IMR-90 (cell line): ENCODE results near the gene SIK1. TPM values are rescaled to one million over a fixed set of nuclear protein-coding genes. Genes with fewer than 3 reads are reported as not detected.

Source experiments
- ATAC-seq: fragments of 200-7000 bp; cut with Tn5 transposase; 2 replicates; pipeline ENCODE4 v1.9.1; 2020; ENCODE audit warnings: low read depth, mild to moderate bottlenecking, moderate library complexity
- BruUV-seq: library from RNA; stranded (reverse); fragments of 400-500 nt; replicated peaks from 2 replicates; lab custom pipeline; 2021; lab: Mats Ljungman, UMichigan
- CTCF ChIA-PET: fragments of 300-600 bp; formaldehyde crosslinking; extraction: SDS; loops from one replicate; lab custom pipeline; 2021; ENCODE audit warnings: antibody characterized with exemption; lab: Yijun Ruan, JAX
- POLR2A ChIA-PET: fragments of 300-600 bp; sonication (Branson Sonifier 250); formaldehyde crosslinking; loops from one replicate; lab custom pipeline; 2022; ENCODE audit warnings: antibody characterized with exemption; ENCODE audit not compliant: unreplicated experiment; lab: Charles Lee
- DNase-seq: peaks from one replicate; pipeline ENCODE4 v3.0.0; 2013
- H2AFZ ChIP-seq: replicated peaks from 2 replicates; pipeline ENCODE3; 2013; ENCODE audit warnings: low read length, mild to moderate bottlenecking; ENCODE audit not compliant: poor library complexity
- H2AK5ac ChIP-seq: 2 replicates; pipeline ENCODE4 v1.6.1; 2013; ENCODE audit warnings: low read depth, low read length, inconsistent platforms
- H2AK9ac ChIP-seq: replicated peaks from 2 replicates; pipeline ENCODE3; 2013; ENCODE audit warnings: mild to moderate bottlenecking, low read depth, low read length, moderate library complexity; ENCODE audit not compliant: poor library complexity
- H2BK120ac ChIP-seq: 2 replicates; pipeline ENCODE4 v1.6.1; 2013; ENCODE audit warnings: low read depth, low read length, inconsistent platforms
- H2BK15ac ChIP-seq: 3 replicates; pipeline ENCODE4 v1.6.1; 2013; ENCODE audit warnings: low read depth, low read length, inconsistent platforms
- H2BK20ac ChIP-seq: 2 replicates; pipeline ENCODE4 v1.6.1; 2013; ENCODE audit warnings: low read depth, mild to moderate bottlenecking, inconsistent platforms, low read length, moderate library complexity
- H2BK5ac ChIP-seq: 2 replicates; pipeline ENCODE4 v1.6.1; 2013; ENCODE audit warnings: mild to moderate bottlenecking, low read depth, low read length, inconsistent platforms; ENCODE audit not compliant: poor library complexity, severe bottlenecking
- H3K14ac ChIP-seq: replicated peaks from 2 replicates; pipeline ENCODE4 v1.6.1; 2013; ENCODE audit warnings: low read depth, low read length, inconsistent platforms
- H3K18ac ChIP-seq: 2 replicates; pipeline ENCODE4 v1.6.1; 2013; ENCODE audit warnings: low read depth, low read length, control low read depth
- H3K23ac ChIP-seq: 2 replicates; pipeline ENCODE4 v1.6.1; 2013; ENCODE audit warnings: low read depth, low read length, inconsistent platforms
- H3K27ac ChIP-seq: 2 replicates; pipeline ENCODE4 v1.5.1; 2013; ENCODE audit warnings: mild to moderate bottlenecking, control low read depth, low read length; ENCODE audit not compliant: insufficient read depth
- H3K27me3 ChIP-seq: 2 replicates; pipeline ENCODE4 v1.6.1; 2013; ENCODE audit warnings: low read length; ENCODE audit not compliant: control insufficient read depth, insufficient read depth
- H3K36me3 ChIP-seq: 2 replicates; pipeline ENCODE4 v1.6.1; 2013; ENCODE audit warnings: low read length, mixed read lengths; ENCODE audit not compliant: control insufficient read depth, insufficient read depth
- H3K4ac ChIP-seq: 2 replicates; pipeline ENCODE4 v1.6.1; 2013; ENCODE audit warnings: low read depth, low read length, inconsistent platforms
- H3K4me1 ChIP-seq: 2 replicates; pipeline ENCODE4 v1.6.1; 2013; ENCODE audit warnings: low read length, mixed read lengths; ENCODE audit not compliant: control insufficient read depth, insufficient read depth
- H3K4me2 ChIP-seq: 2 replicates; pipeline ENCODE4 v1.6.1; 2013; ENCODE audit warnings: low read depth, mild to moderate bottlenecking, control low read depth, low read length, moderate library complexity
- H3K4me3 ChIP-seq: 2 replicates; pipeline ENCODE4 v1.5.1; 2013; ENCODE audit warnings: low read depth, mild to moderate bottlenecking, control low read depth, low read length, moderate library complexity; ENCODE audit not compliant: insufficient read depth
- H3K56ac ChIP-seq: 2 replicates; pipeline ENCODE4 v1.6.1; 2013; ENCODE audit warnings: low read length, inconsistent platforms; ENCODE audit not compliant: insufficient read depth; ENCODE audit errors: extremely low read depth
- H3K79me1 ChIP-seq, 2 experiments: 2 replicates each; pipeline ENCODE4 v1.6.1; 2013; ENCODE audit warnings: low read length in 2 of 2, inconsistent platforms in 1 of 2, low read depth in 1 of 2
- H3K9ac ChIP-seq: 2 replicates; pipeline ENCODE4 v1.6.1; 2013; ENCODE audit warnings: low read depth, low read length, control low read depth
- H3K9me1 ChIP-seq: 2 replicates; pipeline ENCODE4 v1.6.1; 2013; ENCODE audit warnings: low read length, inconsistent platforms; ENCODE audit not compliant: insufficient read depth
- H3K9me3 ChIP-seq: 2 replicates; pipeline ENCODE4 v1.6.1; 2013; ENCODE audit warnings: low read length; ENCODE audit not compliant: control insufficient read depth, insufficient read depth
- H4K20me1 ChIP-seq: 2 replicates; pipeline ENCODE4 v1.6.1; 2013; ENCODE audit warnings: low read length, inconsistent platforms; ENCODE audit not compliant: insufficient read depth
- H4K5ac ChIP-seq: 2 replicates; pipeline ENCODE4 v1.6.1; 2013; ENCODE audit warnings: mild to moderate bottlenecking, low read depth, low read length, control low read depth
- H4K8ac ChIP-seq, 2 experiments: 2 replicates each; pipeline ENCODE4 v1.6.1; 2013; ENCODE audit warnings: low read depth in 2 of 2, low read length in 2 of 2, control low read depth in 1 of 2, inconsistent platforms in 1 of 2
- H4K91ac ChIP-seq: 2 replicates; pipeline ENCODE4 v1.6.1; 2013; ENCODE audit warnings: low read depth, low read length, inconsistent platforms; ENCODE audit not compliant: insufficient read depth
- BHLHE40 ChIP-seq: fragments of 150-350 bp; IDR thresholded peaks from 2 replicates; pipeline ENCODE4 v1.6.1; 2016; ENCODE audit warnings: mild to moderate bottlenecking, low read depth, low read length
- ELK1 ChIP-seq: fragments of 150-350 bp; IDR thresholded peaks from 2 replicates; pipeline ENCODE4 v1.6.1; 2016; ENCODE audit warnings: low read depth, mild to moderate bottlenecking, low read length, moderate library complexity, borderline replicate concordance
- MAFK ChIP-seq: IDR thresholded peaks from 2 replicates; pipeline ENCODE4 v1.6.1; 2012; ENCODE audit warnings: low read depth, low read length, improper control_type of control experiment
- NFE2L2 ChIP-seq: fragments of 150-350 bp; IDR thresholded peaks from 2 replicates; pipeline ENCODE4 v1.6.1; 2016; ENCODE audit warnings: low read depth, mild to moderate bottlenecking, low read length
- POLR2A ChIP-seq: IDR thresholded peaks from 2 replicates; pipeline ENCODE4 v1.6.1; 2012; ENCODE audit warnings: mild to moderate bottlenecking, low read depth, low read length
- SMC3 ChIP-seq: fragments of 150-350 bp; IDR thresholded peaks from 2 replicates; pipeline ENCODE4 v1.6.1; 2016; ENCODE audit warnings: low read depth, mild to moderate bottlenecking, antibody characterized with exemption, low read length, moderate library complexity
- WGBS, 2 experiments: methylation state at CpG; one replicate each; pipeline versions ENCODE4 v1.1.5 to v1.1.7; 2013; ENCODE audit warnings: missing lambda C conversion rate in 2 of 2; ENCODE audit not compliant: insufficient read length in 1 of 2; ENCODE audit errors: extremely low coverage in 2 of 2; 5-methylcytosine and 5-hydroxymethylcytosine counted together
- dilution Hi-C: fragments of 300-500 bp; cut with HindIII; formaldehyde crosslinking; loops from one replicate; pipeline ENCODE4 v1.14.3; 2018; ENCODE audit warnings: low sequenced_read_pairs; ENCODE audit not compliant: unreplicated experiment
- in situ Hi-C: fragments of 300-500 bp; cut with MboI; formaldehyde crosslinking; loops from 3 replicates; pipeline ENCODE4 v1.14.3; 2019; ENCODE audit warnings: low sequenced_read_pairs, inconsistent platforms, mixed read lengths
- intact Hi-C: fragments of 100-400 bp; cut with micrococcal nuclease; formaldehyde crosslinking; loops from 2 replicates; pipeline ENCODE4 v1.10.0; 2022
- polyA plus RNA-seq, 3 experiments: library from polyadenylated mRNA; depleted of rRNA; stranded (reverse); fragments of >200 nt; gene quantifications; 2 replicates each; pipeline ENCODE4 v1.2.3, GENCODE V29; 2012; ENCODE audit warnings: low replicate concordance in 1 of 3
- total RNA-seq: library from RNA; depleted of rRNA; stranded (reverse); fragments of >200 nt; gene quantifications from 2 replicates; pipeline ENCODE4 v1.2.3, GENCODE V29; 2012

Gene SIK1
- total and polyA plus RNA-seq, 2 of the 4 experiments (the other 2 are of a cell fraction), result 0.54 to 1.9 TPM

GRCh38 chr21:43375006-43375836 lies 51.7 kb downstream of the SIK1 start:
- no peaks in the 10 kb centered on the region for H3K9me1 ChIP-seq
- no peak overlapping the region for H4K8ac ChIP-seq
- TF ChIP-seq POLR2A, result no peak
- no peak for TF ChIP-seq SMC3
- TF ChIP-seq BHLHE40, result no peak
- TF ChIP-seq NFE2L2, result no peak
- no peak for TF ChIP-seq MAFK
- no peak for TF ChIP-seq ELK1
- H2BK120ac ChIP-seq, result no peak overlapping the region
- 98% methylated on average over 10 of the region's 17 CpGs; no CpG with 5 or more reads in 1 of the 2 experiments for WGBS, 2 experiments
- peaks cover 4% of the 10 kb centered on the region; the same call in 1 of the 2 replicates for H3K27me3 ChIP-seq
- no peak overlapping the region for H2AK9ac ChIP-seq
- H2BK20ac ChIP-seq, result no peak overlapping the region
- H2AK5ac ChIP-seq, result no peak overlapping the region
- ATAC-seq (no peak), DNase-seq (no peak)
- no peak overlapping the region for H3K56ac ChIP-seq
- H2AFZ ChIP-seq, result no peak overlapping the region
- H4K5ac ChIP-seq, result no peak overlapping the region
- ChIA-PET POLR2A (no interaction called here), CTCF (no interaction called here)
- no peak overlapping the region for H3K14ac ChIP-seq
- no peak overlapping the region for H3K27ac ChIP-seq
- no TSS peak for BruUV-seq
- no peak overlapping the region for H3K4me2 ChIP-seq
- no peak overlapping the region for H4K91ac ChIP-seq
- no peaks in the 10 kb centered on the region for H3K79me1 ChIP-seq
- no peak overlapping the region for H3K23ac ChIP-seq
- H3K36me3 ChIP-seq, result no peaks in the 10 kb centered on the region
- H2BK15ac ChIP-seq, result no peak overlapping the region
- H3K4ac ChIP-seq, result no peak overlapping the region
- in situ Hi-C loops (no loop called here), intact Hi-C loops (no loop called here), dilution Hi-C loops (no loop called here)
- no peak overlapping the region for H3K9ac ChIP-seq
- no peaks in the 10 kb centered on the region for H3K9me3 ChIP-seq
- H3K4me1 ChIP-seq, result no peaks in the 10 kb centered on the region
- H4K20me1 ChIP-seq, result no peaks in the 10 kb centered on the region
- H3K4me3 ChIP-seq, result no peak overlapping the region
- H2BK5ac ChIP-seq, result no peak overlapping the region
- no peak overlapping the region for H3K18ac ChIP-seq
